Osteoblast (primary cell): ENCODE data around the gene CD68. TPM values are rescaled to one million over a fixed set of nuclear protein-coding genes. Genes with fewer than 3 reads are reported as not detected.

ENCODE experiments used
- DNase-seq: peaks from one replicate; pipeline ENCODE4 v3.0.0; 2011; ENCODE audit warnings: low spot score, mixed read lengths; ENCODE audit not compliant: insufficient read length; ENCODE audit errors: missing footprints
- H2AFZ ChIP-seq: 2 replicates; pipeline ENCODE4 v1.6.0; 2011; ENCODE audit warnings: mild to moderate bottlenecking, low read length
- H3K27ac ChIP-seq: 2 replicates; pipeline ENCODE4 v1.5.1; 2011; ENCODE audit warnings: mild to moderate bottlenecking, low read depth, low read length, moderate library complexity
- H3K27me3 ChIP-seq: 2 replicates; pipeline ENCODE4 v1.6.0; 2012; ENCODE audit warnings: mild to moderate bottlenecking, control low read depth, inconsistent platforms, low read length, moderate library complexity; ENCODE audit not compliant: insufficient read depth
- H3K36me3 ChIP-seq: 2 replicates; pipeline ENCODE4 v1.5.1; 2011; ENCODE audit warnings: mild to moderate bottlenecking, low read length, control low read depth, moderate library complexity; ENCODE audit not compliant: insufficient read depth
- H3K4me1 ChIP-seq: 2 replicates; pipeline ENCODE4 v1.5.1; 2011; ENCODE audit warnings: mild to moderate bottlenecking, low read length, control low read depth, moderate library complexity; ENCODE audit not compliant: insufficient read depth
- H3K4me2 ChIP-seq: 2 replicates; pipeline ENCODE4 v1.6.0; 2011; ENCODE audit warnings: mild to moderate bottlenecking, low read length; ENCODE audit not compliant: insufficient read depth
- H3K4me3 ChIP-seq: fragments of 200-600 bp; sonication (generic); 3 replicates; pipeline ENCODE4 v1.5.1; 2012; ENCODE audit warnings: mild to moderate bottlenecking, low read length, inconsistent platforms; ENCODE audit not compliant: insufficient read depth
- H3K79me2 ChIP-seq: 2 replicates; pipeline ENCODE4 v1.6.0; 2012; ENCODE audit warnings: mild to moderate bottlenecking, low read length, control low read depth, inconsistent platforms; ENCODE audit not compliant: insufficient read depth
- H3K9me3 ChIP-seq: 2 replicates; pipeline ENCODE4 v1.5.1; 2011; ENCODE audit warnings: low read depth, low read length, control low read depth
- H4K20me1 ChIP-seq: 2 replicates; pipeline ENCODE4 v1.6.0; 2012; ENCODE audit warnings: mild to moderate bottlenecking, low read length, control low read depth; ENCODE audit not compliant: insufficient read depth
- CTCF ChIP-seq: IDR thresholded peaks from 2 replicates; pipeline ENCODE4 v1.5.1; 2011; ENCODE audit warnings: mild to moderate bottlenecking, low read depth, low read length, moderate library complexity; ENCODE audit errors: extremely low read depth
- total RNA-seq: library from RNA; depleted of rRNA; stranded (reverse); fragments of >200 nt; gene quantifications from 2 replicates; pipeline ENCODE4 v1.2.3, GENCODE V29; 2012

Gene CD68
- total RNA-seq, 1 donor, result 31.8 TPM

DNA sequence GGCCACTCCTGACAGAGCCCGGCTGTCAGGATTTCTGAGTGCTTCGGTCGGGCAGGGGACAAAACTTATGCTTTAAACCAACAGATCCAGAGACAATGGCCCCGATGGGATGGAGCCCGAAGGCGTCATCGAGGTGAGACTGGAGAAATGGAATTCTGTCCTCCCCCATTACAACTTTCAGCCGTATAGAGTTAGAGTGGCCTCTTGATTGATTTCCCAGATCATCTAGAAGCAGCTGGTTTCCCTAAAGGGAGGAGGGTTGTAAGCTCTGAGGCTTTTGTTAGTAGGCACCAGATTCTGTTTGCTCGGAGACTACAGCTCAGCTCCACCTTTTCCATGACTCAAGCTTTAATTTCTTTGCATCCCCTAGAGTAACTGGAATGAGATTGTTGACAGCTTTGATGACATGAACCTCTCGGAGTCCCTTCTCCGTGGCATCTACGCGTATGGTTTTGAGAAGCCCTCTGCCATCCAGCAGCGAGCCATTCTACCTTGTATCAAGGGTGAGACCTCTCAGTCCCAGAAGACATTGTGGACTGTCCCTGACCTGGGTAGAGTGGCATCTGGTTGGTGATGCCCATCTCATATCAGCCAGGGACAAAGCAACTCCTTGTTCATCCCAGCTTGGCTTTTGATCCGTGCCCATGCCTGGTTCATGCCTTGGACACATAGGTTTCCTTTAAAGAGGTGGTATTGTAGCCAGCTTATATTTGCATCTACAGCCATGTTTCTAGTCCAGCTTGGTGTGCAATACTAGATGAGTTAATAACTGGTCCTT lies 5.1 kb upstream of the CD68 start:
- no peaks in the 10 kb centered on the region for H3K27me3 ChIP-seq
- H3K4me2 ChIP-seq, result peak overlapping the region; percentile 88
- H3K27ac ChIP-seq, result peak overlapping the region; percentile 92
- H2AFZ ChIP-seq, result no peak overlapping the region
- H3K79me2 ChIP-seq, result peaks cover 76% of the 10 kb centered on the region
- H3K9me3 ChIP-seq, result no peaks in the 10 kb centered on the region
- no peak for DNase-seq
- H4K20me1 ChIP-seq, result peaks cover 57% of the 10 kb centered on the region
- H3K36me3 ChIP-seq, result peaks cover 76% of the 10 kb centered on the region
- H3K4me3 ChIP-seq, result peak overlapping the region; percentile 87
- H3K4me1 ChIP-seq, result peaks cover 43% of the 10 kb centered on the region
- TF ChIP-seq CTCF, result no peak

- Histone ChIP-seq H3K27ac (peak overlapping the region; percentile 92), H3K79me2 (peaks cover 74% of the 10 kb centered on the region), H3K27me3 (no peaks in the 10 kb centered on the region), H3K36me3 (peaks cover 65% of the 10 kb centered on the region), H3K9me3 (no peaks in the 10 kb centered on the region), H4K20me1 (peaks cover 57% of the 10 kb centered on the region), H3K4me2 (peak overlapping the region; percentile 88), H3K4me3 (peak overlapping the region; percentile 87), H3K4me1 (peaks cover 54% of the 10 kb centered on the region), H2AFZ (no peak overlapping the region)
- DNase-seq, result no peak
- TF ChIP-seq CTCF, result no peak
Observed at GRCh38 chr17:7575481-7575883, 4.0 kb upstream of the CD68 start.

- Histone ChIP-seq H3K9me3 (no peaks in the 10 kb centered on the region), H3K4me1 (peaks cover 58% of the 10 kb centered on the region), H3K27ac (no peak overlapping the region), H3K36me3 (peaks cover 60% of the 10 kb centered on the region), H3K79me2 (peaks cover 76% of the 10 kb centered on the region), H4K20me1 (peaks cover 57% of the 10 kb centered on the region), H3K4me3 (peak overlapping the region; percentile 87), H2AFZ (no peak overlapping the region), H3K4me2 (peak overlapping the region; percentile 88), H3K27me3 (no peaks in the 10 kb centered on the region)
- DNase-seq, result no peak
- no peak for TF ChIP-seq CTCF
Observed at GRCh38 chr17:7575959-7576358, 3.5 kb upstream of the CD68 start.

GRCh38 chr17:7576432-7576937 lies 3.0 kb upstream of the CD68 start:
- Histone ChIP-seq H3K36me3 (peaks cover 55% of the 10 kb centered on the region), H3K79me2 (peaks cover 78% of the 10 kb centered on the region), H3K27ac (no peak overlapping the region), H3K27me3 (no peaks in the 10 kb centered on the region), H3K4me1 (peaks cover 59% of the 10 kb centered on the region), H3K9me3 (no peaks in the 10 kb centered on the region), H2AFZ (no peak overlapping the region), H3K4me2 (peak overlapping the region; percentile 88), H3K4me3 (no peak overlapping the region), H4K20me1 (peaks cover 57% of the 10 kb centered on the region)
- TF ChIP-seq CTCF, result no peak
- peak; percentile 72 for DNase-seq
